HG03432 (cell line): ENCODE results near the gene ASCC3.
"Not testable (repeated sequence)": the region's sequence is repeated elsewhere in the genome, so short reads cannot be mapped to it uniquely, and the experiment has no call there.

Source experiments
- ATAC-seq: cut with Tn5 transposase; IDR thresholded peaks from one replicate; pipeline ENCODE4 v1.9.1; 2021; ENCODE audit warnings: mild to moderate bottlenecking, moderate library complexity; ENCODE audit not compliant: unreplicated experiment

The ASCC3 gene

GRCh38 chr6:100670056-100670455, 211.1 kb downstream of the ASCC3 start:
- ATAC-seq = no peak

- ATAC-seq = peak; percentile 99
Observed at GRCh38 chr6:100665041-100665380, 216.1 kb downstream of the ASCC3 start.

GRCh38 chr6:100664274-100665040, 216.7 kb downstream of the ASCC3 start:
- ATAC-seq = peak; percentile 40

GRCh38 chr6:100663219-100663863, 217.8 kb downstream of the ASCC3 start:
- ATAC-seq = no peak

- no peak for ATAC-seq
Observed at GRCh38 chr6:100662264-100662663, 218.9 kb downstream of the ASCC3 start.

- no peak for ATAC-seq
Observed at GRCh38 chr6:100658486-100658885, 222.6 kb downstream of the ASCC3 start.

GRCh38 chr6:100657678-100658330, 223.3 kb downstream of the ASCC3 start:
- peak; percentile 83 for ATAC-seq

- not testable (repeated sequence) for ATAC-seq
Observed at GRCh38 chr6:100641147-100641546, 240.0 kb downstream of the ASCC3 start.

- ATAC-seq = no peak
Observed at GRCh38 chr6:100633096-100633777, 247.9 kb downstream of the ASCC3 start.

GRCh38 chr6:100630536-100630935, 250.6 kb downstream of the ASCC3 start:
- ATAC-seq = no peak

GRCh38 chr6:100627911-100628758, 253.0 kb downstream of the ASCC3 start:
- no peak for ATAC-seq

GRCh38 chr6:100626721-100627120, 254.4 kb downstream of the ASCC3 start:
- no peak for ATAC-seq

- no peak for ATAC-seq
Observed at GRCh38 chr6:100622907-100623692, 258.0 kb downstream of the ASCC3 start.

GRCh38 chr6:100620085-100620840, 260.9 kb downstream of the ASCC3 start:
- no peak for ATAC-seq

- no peak for ATAC-seq
Observed at GRCh38 chr6:100618351-100618671, 262.8 kb downstream of the ASCC3 start.

- peak; percentile 73 for ATAC-seq
Observed at GRCh38 chr6:100617633-100618350, 263.3 kb downstream of the ASCC3 start.

- ATAC-seq = no peak
Observed at GRCh38 chr6:100614933-100615332, 266.2 kb downstream of the ASCC3 start.

GRCh38 chr6:100614386-100614785, 266.7 kb downstream of the ASCC3 start:
- ATAC-seq = no peak

GRCh38 chr6:100613656-100614055, 267.5 kb downstream of the ASCC3 start:
- no peak for ATAC-seq
